ENCODE data around the gene TOX3.

TOX3 gene

DNA sequence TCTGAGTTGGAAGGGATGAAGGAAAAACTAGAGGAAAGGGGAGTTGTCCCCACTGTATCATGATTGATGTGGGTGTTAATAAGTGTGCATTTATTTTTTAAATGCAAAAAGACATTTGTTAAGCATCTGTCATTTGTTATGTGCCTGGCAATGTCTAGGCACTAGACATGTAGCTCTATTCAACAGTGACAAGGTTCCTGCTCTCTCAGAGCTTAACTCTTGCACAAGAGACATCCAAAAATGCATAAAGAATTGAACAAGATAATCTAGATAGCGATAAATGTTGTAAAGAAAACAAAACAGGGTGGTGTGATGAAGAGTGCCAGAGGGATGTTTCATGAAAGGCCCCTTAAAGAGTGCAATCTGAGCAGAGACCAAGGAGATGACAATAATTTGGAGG lies 148.9 kb downstream of the TOX3 start:
- no peak for DNase-seq (ENCODE audit: low read depth in 2 of 2)

DNA sequence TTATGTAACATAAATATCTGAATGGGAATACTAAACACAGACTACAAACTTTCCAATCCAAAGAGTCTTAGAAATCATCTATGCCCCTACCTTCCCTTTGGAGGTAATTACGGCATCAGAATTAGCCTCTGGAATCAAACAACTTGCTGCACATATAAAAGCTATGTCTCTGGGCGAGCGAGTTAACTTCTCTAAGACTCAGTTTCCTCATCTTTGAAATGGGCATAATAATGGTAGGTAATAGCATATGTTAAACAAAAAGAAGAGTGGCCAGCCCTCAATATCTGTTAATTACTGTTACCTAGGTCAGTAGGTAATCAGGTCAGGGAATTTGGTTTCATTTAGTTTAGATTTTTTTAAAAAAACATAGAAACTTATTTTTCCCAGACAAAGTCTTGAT lies 153.5 kb downstream of the TOX3 start:
- DNase-seq (ENCODE audit: low read depth in 2 of 2): no peak

DNA sequence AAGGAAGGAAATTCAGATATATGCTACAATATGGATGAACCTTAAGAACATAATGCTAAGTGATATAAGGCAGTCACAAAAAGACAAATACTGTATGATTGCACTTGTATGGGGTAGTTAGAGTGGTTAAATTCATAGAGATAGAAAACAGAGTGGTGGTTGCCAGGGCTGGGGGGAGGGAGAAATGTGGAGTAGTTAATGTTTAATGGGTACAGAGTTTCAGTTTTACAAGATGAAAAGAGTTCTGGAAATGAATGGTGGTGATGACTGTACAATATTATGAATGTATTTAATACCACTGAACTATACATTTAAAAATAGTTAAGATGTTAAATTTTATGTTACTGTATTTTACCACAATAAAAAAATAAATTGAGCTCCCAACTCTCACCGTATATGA lies 157.9 kb downstream of the TOX3 start:
- DNase-seq (ENCODE audit: low read depth in 2 of 2): no peak

Measured in activated CD4-positive, alpha-beta T cell treated with anti-CD3 and anti-CD28 coated beads for 24 hours (primary cell).